AG04449 (cell line): ENCODE data around the gene UCHL5.

ENCODE experiments used
- CTCF ChIA-PET: fragments of 350-600 bp; formaldehyde crosslinking; extraction: SDS; loops from one replicate; lab custom pipeline; 2021; ENCODE audit warnings: antibody characterized with exemption; lab: Yijun Ruan, JAX
- POLR2A ChIA-PET: fragments of 400-600, 350-600 bp; formaldehyde crosslinking; extraction: SDS; loops from one replicate; lab custom pipeline; 2020; ENCODE audit warnings: antibody characterized with exemption, inconsistent platforms; lab: Yijun Ruan, JAX
- DNase-seq: peaks from one replicate; pipeline ENCODE4 v3.0.0-alpha.2; 2010; ENCODE audit warnings: low read depth, low spot score
- H3K4me3 ChIP-seq: 2 replicates; pipeline ENCODE4 v1.5.1; 2011; ENCODE audit warnings: low read depth, mild to moderate bottlenecking, control low read depth, low read length
- CTCF ChIP-seq: IDR thresholded peaks from one replicate; pipeline ENCODE4 v1.5.1; 2011; ENCODE audit warnings: mild to moderate bottlenecking, moderate library complexity, low read length, control low read depth, inconsistent platforms; ENCODE audit not compliant: insufficient read depth; ENCODE audit errors: missing control alignments

The UCHL5 gene

GRCh38 chr1:193103759-193104501, 44.8 kb upstream of the UCHL5 start:
- POLR2A ChIA-PET = interaction anchor here (0.6 to 2.2 kb wide), 4 partner anchors 12 to 52 kb away, joined by 3 to 24 read pairs (median 12); partner anchors contain the start of genes CDC73, RO60 and UCHL5
- DNase-seq = no peak

GRCh38 chr1:193102662-193103061, 43.5 kb upstream of the UCHL5 start:
- DNase-seq = no peak
- H3K4me3 ChIP-seq = no peak overlapping the region
- no peak for TF ChIP-seq CTCF
- CTCF ChIA-PET = interaction anchor here (1.3 to 11.6 kb wide), 2 partner anchors 11 to 19 kb away, joined by 5 to 78 read pairs; partner anchors contain the start of gene CDC73
- POLR2A ChIA-PET = no interaction called here

More at GRCh38 chr1:193103759-193104501, 44.8 kb upstream of the UCHL5 start:
- H3K4me3 ChIP-seq = peak overlapping the region; percentile 75
- TF ChIP-seq CTCF = no peak
- CTCF ChIA-PET = interaction anchor here (0.6 to 11.6 kb wide), 6 partner anchors 9 to 623 kb away, joined by 3 to 78 read pairs (median 4); partner anchors contain the start of gene CDC73

- no peak overlapping the region for H3K4me3 ChIP-seq
- TF ChIP-seq CTCF = no peak
- ChIA-PET CTCF (interaction anchor here (1.5 kb wide), 1 partner anchor 10 kb away, joined by 5 read pairs; the partner anchor contains the start of gene GLRX2), POLR2A (no interaction called here)
- no peak for DNase-seq
Measured at GRCh38 chr1:193094112-193094511, 35.0 kb upstream of the UCHL5 start.

- no peak for DNase-seq
- ChIA-PET CTCF (no interaction called here), POLR2A (no interaction called here)
- H3K4me3 ChIP-seq = no peak overlapping the region
- TF ChIP-seq CTCF = no peak
Measured at GRCh38 chr1:193090865-193091264, 31.7 kb upstream of the UCHL5 start.

- TF ChIP-seq CTCF = no peak
- no peak overlapping the region for H3K4me3 ChIP-seq
- CTCF ChIA-PET = no interaction called here
- DNase-seq = no peak
- POLR2A ChIA-PET = no interaction called here
Measured at GRCh38 chr1:193087893-193088292, 28.7 kb upstream of the UCHL5 start.

- H3K4me3 ChIP-seq = no peak overlapping the region
- TF ChIP-seq CTCF = no peak
- ChIA-PET CTCF (interaction anchor here (0.8 kb wide), 1 partner anchor 16 kb away, joined by 3 read pairs; no protein-coding TSS in a partner anchor), POLR2A (no interaction called here)
- no peak for DNase-seq
Measured at GRCh38 chr1:193086342-193086741, 27.2 kb upstream of the UCHL5 start.
